K562 (cell line): ENCODE results near the gene RASIP1. TPM values are rescaled to one million over a fixed set of nuclear protein-coding genes. Genes with fewer than 3 reads are reported as not detected.

Experiments used
- CAMTA2 ChIP-seq: fragments of 250-450 bp; sonication (Bioruptor Pico); conservative IDR thresholded peaks from 2 replicates; pipeline ENCODE4 v1.5.1; 2022
- DDX20 ChIP-seq: fragments of 450-650 bp; IDR thresholded peaks from 2 replicates; pipeline ENCODE4 v1.6.1; 2016; ENCODE audit warnings: missing genetic modification characterization, low read depth, mild to moderate bottlenecking, missing compliant biosample characterization, moderate library complexity
- EP300 ChIP-seq: IDR thresholded peaks from 2 replicates; pipeline ENCODE4 v1.6.1; 2012; ENCODE audit warnings: low read length, improper control_type of control experiment
- ESRRA ChIP-seq: fragments of 450-650 bp; IDR thresholded peaks from 2 replicates; pipeline ENCODE4 v1.6.1; 2014; ENCODE audit warnings: low read depth, mild to moderate bottlenecking, moderate library complexity, borderline replicate concordance
- HDAC8 ChIP-seq: fragments of 450-650 bp; IDR thresholded peaks from 2 replicates; pipeline ENCODE4 v1.6.1; 2016; ENCODE audit warnings: mild to moderate bottlenecking, missing genetic modification characterization, moderate library complexity, missing compliant biosample characterization
- HMGXB4 ChIP-seq: sonication (generic); formaldehyde crosslinking; IDR thresholded peaks from 2 replicates; pipeline ENCODE4 v1.8.1; 2023; ENCODE audit warnings: mild to moderate bottlenecking, missing genetic modification reagents
- HNRNPLL ChIP-seq: fragments of 200-400 bp; formaldehyde crosslinking; IDR thresholded peaks from 2 replicates; pipeline ENCODE4 v1.6.1; 2017; ENCODE audit warnings: low read length, low read depth, mild to moderate bottlenecking; ENCODE audit not compliant: poor library complexity, severe bottlenecking
- KLF6 ChIP-seq: fragments of 250-450 bp; sonication (Bioruptor Pico); IDR thresholded peaks from 2 replicates; pipeline ENCODE4 v1.4.0; 2020; ENCODE audit warnings: mild to moderate bottlenecking, moderate library complexity, borderline replicate concordance
- MAFK ChIP-seq: IDR thresholded peaks from 2 replicates; pipeline ENCODE4 v1.6.1; 2011; ENCODE audit warnings: low read length, improper control_type of control experiment
- NR4A1 ChIP-seq, 2 experiments: fragments of 250-450 bp in 1 of 2; fragments of 450-650 bp in 1 of 2; sonication (Bioruptor Pico) in 1 of 2; IDR thresholded peaks; 2 replicates each; pipeline versions ENCODE4 v1.4.0 to v1.6.1; 2016 to 2020; ENCODE audit warnings: mild to moderate bottlenecking in 2 of 2, missing compliant biosample characterization in 1 of 2, missing genetic modification characterization in 1 of 2, moderate library complexity in 1 of 2
- NRF1 ChIP-seq, 2 experiments: fragments of 450-650 bp; IDR thresholded peaks in 1 of 2; conservative IDR thresholded peaks in 1 of 2; 2 replicates each; pipeline ENCODE4 v1.6.1; 2014; ENCODE audit warnings: mild to moderate bottlenecking in 2 of 2
- PHF8 ChIP-seq: fragments of 200-600 bp; sonication (generic); IDR thresholded peaks from 2 replicates; pipeline ENCODE4 v1.6.1; 2012; ENCODE audit warnings: mixed run types, mild to moderate bottlenecking, inconsistent platforms, low read length, moderate library complexity, borderline replicate concordance
- RB1 ChIP-seq: fragments of 450-650 bp; IDR thresholded peaks from 2 replicates; pipeline ENCODE4 v1.6.1; 2017; ENCODE audit warnings: low read depth, mild to moderate bottlenecking
- SREBF1 ChIP-seq: fragments of 150-350 bp; IDR thresholded peaks from 2 replicates; pipeline ENCODE4 v1.6.1; 2014; ENCODE audit warnings: antibody characterized with exemption, low read depth, low read length, borderline replicate concordance
- SRSF1 ChIP-seq: fragments of 200-400 bp; formaldehyde crosslinking; IDR thresholded peaks from 2 replicates; pipeline ENCODE4 v1.6.1; 2017; ENCODE audit warnings: mild to moderate bottlenecking, low read depth, low read length, moderate library complexity
- STAT5A ChIP-seq: IDR thresholded peaks from 2 replicates; pipeline ENCODE4 v1.6.1; 2012; ENCODE audit warnings: low read length, inconsistent platforms, borderline replicate concordance
- TFE3 ChIP-seq: fragments of 450-650 bp; formaldehyde crosslinking; IDR thresholded peaks from 2 replicates; pipeline ENCODE4 v1.4.0; 2020; ENCODE audit warnings: mild to moderate bottlenecking, mixed read lengths
- TRIM24 ChIP-seq, 2 experiments: fragments of 450-650 bp; IDR thresholded peaks; 2 replicates each; pipeline ENCODE4 v1.6.1; 2016
- ZNF146 ChIP-seq: IDR thresholded peaks from one replicate; pipeline ENCODE4 v1.6.1; 2018; ENCODE audit warnings: missing compliant biosample characterization; ENCODE audit not compliant: unreplicated experiment
- ZNF184 ChIP-seq: sonication (generic); formaldehyde crosslinking; IDR thresholded peaks from 2 replicates; pipeline ENCODE4 v1.5.0; 2020; ENCODE audit warnings: missing genetic modification reagents
- ZNF197 ChIP-seq: fragments of 200-800 bp; sonication (Bioruptor generic); IDR thresholded peaks from 2 replicates; pipeline ENCODE4 v1.6.1; 2016; ENCODE audit warnings: low read depth, missing genetic modification characterization, missing compliant biosample characterization
- ZNF449 ChIP-seq: fragments of 250-450 bp; sonication (Bioruptor Pico); IDR thresholded peaks from 2 replicates; pipeline ENCODE4 v1.8.0; 2022; ENCODE audit warnings: moderate library complexity, mild to moderate bottlenecking, inconsistent platforms
- ZNF699 ChIP-seq: fragments of 250-450 bp; sonication (Bioruptor Pico); IDR thresholded peaks from 2 replicates; pipeline ENCODE4 v1.8.0; 2021; ENCODE audit warnings: mild to moderate bottlenecking, moderate library complexity; ENCODE audit not compliant: insufficient replicate concordance
- ZSCAN29 ChIP-seq: fragments of 450-650 bp; IDR thresholded peaks from 2 replicates; pipeline ENCODE4 v1.6.1; 2017
- polyA plus RNA-seq, 8 experiments: library from polyadenylated mRNA; depleted of rRNA in 4 of 8; stranded (reverse) in 5 of 8; unstranded in 3 of 8; fragments of >200 nt; fragmentation: Nextera tagmentation in 2 of 8; fragmentation: Illumina TruSeq in 1 of 8; extraction: Ambion mirVana in 2 of 8; extraction: Trizol in 1 of 8; gene quantifications; 2 replicates each; pipeline versions ENCODE4 v1.2.1 to v1.2.3, GENCODE V29; 2011 to 2014; ENCODE audit warnings: inconsistent platforms in 1 of 8, missing spikeins in 1 of 8
- total RNA-seq, 7 experiments: library from RNA; depleted of rRNA in 6 of 7; stranded (reverse); fragments of >200 nt in 6 of 7; fragmentation: Illumina TruSeq in 2 of 7; extraction: Trizol in 2 of 7; gene quantifications; 2 replicates each; pipeline versions ENCODE4 v1.2.1 to v1.2.3, GENCODE V29; 2011 to 2021; ENCODE audit warnings: low replicate concordance in 1 of 7

The RASIP1 gene
- total and polyA plus RNA-seq, 9 of the 15 experiments (the other 6 are each of a cell fraction or from before 2014, with no cell fraction given), result 0.20 to 4.7 (median 1.5) TPM

- TF ChIP-seq NRF1 (conservative IDR thresholded peaks at IDR 0.05 in 1 of 2, IDR thresholded peaks at IDR 0.05 in 1 of 2) (peak; percentile 51 to 63), SRSF1 (no peak), ESRRA (0 out of 2 replicates have a peak, but pooled peaks have one; percentile 62), ZNF184 (CRISPR knock-in tag) (no peak), TFE3 (no peak), ZSCAN29 (no peak), ZNF699 (CRISPR knock-in tag) (no peak), DDX20 (tag) (no peak), MAFK (no peak), PHF8 (peak; percentile 49; the same call in 1 of the 2 replicates), STAT5A (no peak), NR4A1 (CRISPR knock-in tag; IDR thresholded peaks at IDR 0.05) (no peak), NR4A1 (tag; IDR thresholded peaks at IDR 0.05) (0 out of 2 replicates have a peak, but pooled peaks have one; percentile 19), ZNF197 (no peak), EP300 (no peak), ZNF146 (CRISPR knock-in tag) (no peak), RB1 (no peak), SREBF1 (no peak), HMGXB4 (no peak), HDAC8 (no peak), CAMTA2 (CRISPR knock-in tag) (0 out of 2 replicates have a peak, but pooled peaks have one; percentile 75), TRIM24 (IDR thresholded peaks at IDR 0.05) (no peak), ZNF449 (no peak), HNRNPLL (peak; percentile 66), KLF6 (CRISPR knock-in tag) (no peak)
Observed at GRCh38 chr19:48741129-48741999, 954 bp upstream of the RASIP1 start (continued).
